ENCODE measurements around the gene HIP1. TPM values are rescaled to one million over a fixed set of nuclear protein-coding genes. Genes with fewer than 3 reads are reported as not detected.

The HIP1 gene
- total and polyA plus RNA-seq, 2 of the 4 experiments (the other 2 are of a cell fraction), result 6.8 to 10.0 TPM

DNA sequence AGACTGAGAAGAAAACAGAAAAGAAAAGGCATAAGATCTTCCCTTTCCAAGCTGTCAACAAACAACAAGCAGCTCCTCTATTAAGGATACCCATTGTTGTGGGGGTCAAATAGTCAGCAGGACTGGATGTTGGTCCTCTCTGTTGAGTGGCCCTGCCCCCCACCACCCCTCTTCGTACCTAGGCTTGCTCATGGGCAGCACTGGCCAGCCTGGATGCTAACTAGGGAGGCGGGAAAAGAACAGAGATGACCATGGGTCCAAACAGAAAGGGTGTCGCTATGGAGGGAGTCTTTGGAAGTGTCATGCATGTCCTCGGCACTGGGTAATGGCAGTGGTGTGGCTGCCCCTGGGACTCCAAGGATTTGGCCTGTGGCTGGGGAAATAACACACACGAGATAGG, 201.0 kb downstream of the HIP1 start:
- H2BK120ac ChIP-seq (ENCODE audit: low read depth, low read length), result no peak overlapping the region
- DNase-seq (no peak), ATAC-seq (ENCODE audit: low read depth) (no peak)
- dilution Hi-C loops (cut with HindIII; ENCODE audit: low sequenced_read_pairs, unreplicated experiment) (no loop called here), in situ Hi-C loops (cut with MboI; ENCODE audit: low sequenced_read_pairs) (loop anchor here (10.0 to 25.0 kb wide), 2 partner anchors 217 to 500 kb away; partner anchors contain the start of genes MDH2 and STYXL1), intact Hi-C loops (cut with micrococcal nuclease) (no loop called here)
- no peaks in the 10 kb centered on the region for H3K9me3 ChIP-seq (ENCODE audit: control insufficient read depth, insufficient read depth, low read length)
- H4K5ac ChIP-seq (ENCODE audit: low read depth, low read length), result no peak overlapping the region
- CTCF ChIA-PET, result no interaction called here
- peaks cover 6% of the 10 kb centered on the region; the same call in 1 of the 2 replicates for H3K27me3 ChIP-seq (ENCODE audit: control insufficient read depth, insufficient read depth, low read length)
- POLR2A ChIA-PET (ENCODE audit: unreplicated experiment), result no interaction called here
- no peak overlapping the region for H2BK15ac ChIP-seq (ENCODE audit: low read depth, low read length)
- H3K36me3 ChIP-seq (ENCODE audit: control insufficient read depth, insufficient read depth, low read length), result peaks cover 33% of the 10 kb centered on the region
- no peak overlapping the region for H2AFZ ChIP-seq (replicated peaks; ENCODE audit: low read length, poor library complexity)
- H4K91ac ChIP-seq (ENCODE audit: insufficient read depth, low read depth, low read length), result no peak overlapping the region
- H3K9me1 ChIP-seq (ENCODE audit: insufficient read depth, low read length), result peaks cover 11% of the 10 kb centered on the region; the same call in 1 of the 2 replicates
- TF ChIP-seq POLR2A (IDR thresholded peaks at IDR 0.05; ENCODE audit: low read depth, low read length), result no peak
- no peak for TF ChIP-seq NFE2L2 (IDR thresholded peaks at IDR 0.05; ENCODE audit: low read depth, low read length)
- no peak for TF ChIP-seq MAFK (IDR thresholded peaks at IDR 0.05; ENCODE audit: low read depth, low read length)
- no peak overlapping the region for H3K23ac ChIP-seq (ENCODE audit: low read depth, low read length)
- 100% methylated on average over 3 of the region's 5 CpGs; no CpG with 5 or more reads in 1 of the 2 experiments for WGBS, 2 experiments (ENCODE audit: extremely low coverage in 2 of 2, insufficient read length in 1 of 2)
- no peak overlapping the region for H2AK9ac ChIP-seq (replicated peaks; ENCODE audit: low read depth, low read length, poor library complexity)
- no peak overlapping the region for H3K4ac ChIP-seq (ENCODE audit: low read depth, low read length)
- H2BK5ac ChIP-seq (ENCODE audit: low read depth, low read length, poor library complexity, severe bottlenecking), result no peak overlapping the region
- H3K79me1 ChIP-seq (ENCODE audit: low read depth in 1 of 2, low read length in 2 of 2), result peaks cover 2 to 8% of the 10 kb centered on the region in 2 experiments; a peak in 2 of 4 replicates
- no peak overlapping the region for H2AK5ac ChIP-seq (ENCODE audit: low read depth, low read length)
- H3K18ac ChIP-seq (ENCODE audit: low read depth, low read length), result no peak overlapping the region
- no peak overlapping the region for H3K4me3 ChIP-seq (ENCODE audit: insufficient read depth, low read depth, low read length)
- no peak overlapping the region for H4K8ac ChIP-seq (ENCODE audit: low read depth in 2 of 2, low read length in 2 of 2)
- H3K9ac ChIP-seq (ENCODE audit: low read depth, low read length), result no peak overlapping the region
- H3K56ac ChIP-seq (ENCODE audit: extremely low read depth, insufficient read depth, low read length), result no peak overlapping the region
- no peak overlapping the region for H2BK20ac ChIP-seq (ENCODE audit: low read depth, low read length)
- no peak overlapping the region for H3K14ac ChIP-seq (replicated peaks; ENCODE audit: low read depth, low read length)
- H4K20me1 ChIP-seq (ENCODE audit: insufficient read depth, low read length), result peaks cover 13% of the 10 kb centered on the region
- no peak overlapping the region for H3K4me2 ChIP-seq (ENCODE audit: low read depth, low read length)
- no TSS peak for BruUV-seq (replicated peaks)
- no peak overlapping the region for H3K27ac ChIP-seq (ENCODE audit: insufficient read depth, low read length)
- peaks cover 7% of the 10 kb centered on the region for H3K4me1 ChIP-seq (ENCODE audit: control insufficient read depth, insufficient read depth, low read length)
